Right lobe of liver (tissue), 6 donors: Measurements from ENCODE around the gene ABCF2. TPM values are rescaled to one million over a fixed set of nuclear protein-coding genes. Genes with fewer than 3 reads are reported as not detected.
A peak's percentile ranks its signal among the peaks of the same experiment; 100 is the strongest.

ENCODE experiments used
- ATAC-seq, 4 donors: fragments of 200-7000 bp; cut with Tn5 transposase; one replicate each; pipeline ENCODE4 v1.9.1; 2020; ENCODE audit warnings: mild to moderate bottlenecking in 4 of 4, moderate library complexity in 4 of 4
- DNase-seq, 3 donors: peaks; one replicate each; pipeline ENCODE4 v3.0.0-alpha.2; 2020
- H3K27ac ChIP-seq, 3 donors: fragments of 200-600 bp; one replicate each; pipeline ENCODE4 v1.8.0; 2022
- H3K27me3 ChIP-seq, 2 donors: fragments of 200-600 bp; one replicate each; pipeline ENCODE4 v1.8.0; 2022
- H3K36me3 ChIP-seq, 4 donors: fragments of 200-600 bp; sonication (generic) in 1 of 4; one replicate each; pipeline versions ENCODE4 v1.5.1 to v1.8.0; 2017 to 2022; ENCODE audit warnings: control low read depth in 1 of 4
- H3K4me1 ChIP-seq, 4 donors: fragments of 200-600 bp; sonication (generic) in 1 of 4; one replicate each; pipeline versions ENCODE4 v1.5.1 to v1.8.0; 2017 to 2022; ENCODE audit warnings: control low read depth in 1 of 4
- H3K4me3 ChIP-seq, 3 donors: fragments of 200-600 bp; one replicate each; pipeline ENCODE4 v1.8.0; 2022
- H3K9me3 ChIP-seq, 4 donors: fragments of 200-600 bp; sonication (generic) in 1 of 4; one replicate each; pipeline versions ENCODE4 v1.5.1 to v1.8.0; 2017 to 2022; ENCODE audit warnings: control low read depth in 1 of 4
- POLR2A ChIP-seq: fragments of 450-650 bp; IDR thresholded peaks from one replicate; pipeline ENCODE4 v1.6.1; 2017; ENCODE audit warnings: antibody characterized with exemption, mild to moderate bottlenecking
- WGBS: methylation state at CpG from one replicate; pipeline ENCODE4 v1.1.6; 2018; ENCODE audit warnings: low coverage, low lambda C conversion rate; ENCODE audit not compliant: insufficient coverage; ENCODE audit errors: missing lambda C conversion rate; 5-methylcytosine and 5-hydroxymethylcytosine counted together
- intact Hi-C, 2 donors: fragments of 100-400 bp; cut with DNase I; formaldehyde crosslinking; loops; one replicate each; pipeline versions ENCODE4 v1.11.2 to v1.14.1; 2022
- total RNA-seq, 6 experiments: library from RNA; depleted of rRNA in 2 of 6; stranded (reverse); fragments of >200 nt in 2 of 6; fragmentation: NEBNext Ultra II Directional in 3 of 6; extraction: Animal tissue kit (Norgen Biotek cat#: 25700) in 3 of 6; gene quantifications; one replicate each; pipeline versions ENCODE4 v1.1.0 to v1.2.4, GENCODE V29; 2016 to 2023
- TF ChIP-seq, protein P1 (sequence below), 4 donors: fragments of 200-600 bp in 3 of 4; fragments of 450-650 bp in 1 of 4; IDR thresholded peaks; one replicate each; pipeline versions ENCODE4 v1.5.1 to v1.8.0; 2016 to 2022; ENCODE audit warnings: antibody characterized with exemption in 4 of 4, mild to moderate bottlenecking in 2 of 4
- donor health status: DM: no; HTN: yes; CAD: no.
- donor health status: DM: no; HTN: no; CAD: no.
- donor health status: DM: no; HTN: no; CAD: no.
- donor health status: DM: no; HTN: yes; CAD: no.
- donor health status: DM: no; HTN: yes; CAD: no.

The ABCF2 gene
- total RNA-seq, 6 experiments from 2014 or later: 7.3 to 22.3 (median 11.4) TPM

DNA sequence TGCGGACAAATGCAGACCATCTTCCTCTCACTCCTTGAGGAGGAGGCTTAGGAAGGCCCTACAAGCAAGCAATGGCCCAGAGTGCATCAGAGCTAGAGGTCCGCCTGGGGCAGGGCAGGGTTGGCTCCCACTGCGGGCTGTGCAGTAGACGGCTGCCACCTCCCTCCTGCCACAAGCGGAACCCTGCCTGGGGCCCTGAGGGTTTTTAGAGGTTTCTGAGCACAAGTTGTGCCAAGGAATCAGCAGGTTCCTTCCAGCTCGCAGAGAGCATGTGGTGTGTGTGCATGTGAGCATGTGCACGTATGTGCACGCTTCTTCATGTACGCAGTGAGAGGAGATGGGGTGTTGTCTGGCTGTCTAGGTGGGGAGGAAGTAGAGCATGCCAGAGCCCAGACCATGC is 47.4 kb upstream of the ABCF2 start:
- no peak for ATAC-seq
- Histone ChIP-seq H3K27me3 (no peaks in the 10 kb centered on the region), H3K27ac (no peak overlapping the region), H3K4me3 (no peak overlapping the region), H3K9me3 (no peaks in the 10 kb centered on the region), H3K36me3 (no peaks in the 10 kb centered on the region), H3K4me1 (peaks cover 0 to 12% (median 0%) of the 10 kb centered on the region in 4 donors)
- intact Hi-C loops: no loop called here
- TF ChIP-seq POLR2A: no peak
- TF ChIP-seq, protein P1, sequence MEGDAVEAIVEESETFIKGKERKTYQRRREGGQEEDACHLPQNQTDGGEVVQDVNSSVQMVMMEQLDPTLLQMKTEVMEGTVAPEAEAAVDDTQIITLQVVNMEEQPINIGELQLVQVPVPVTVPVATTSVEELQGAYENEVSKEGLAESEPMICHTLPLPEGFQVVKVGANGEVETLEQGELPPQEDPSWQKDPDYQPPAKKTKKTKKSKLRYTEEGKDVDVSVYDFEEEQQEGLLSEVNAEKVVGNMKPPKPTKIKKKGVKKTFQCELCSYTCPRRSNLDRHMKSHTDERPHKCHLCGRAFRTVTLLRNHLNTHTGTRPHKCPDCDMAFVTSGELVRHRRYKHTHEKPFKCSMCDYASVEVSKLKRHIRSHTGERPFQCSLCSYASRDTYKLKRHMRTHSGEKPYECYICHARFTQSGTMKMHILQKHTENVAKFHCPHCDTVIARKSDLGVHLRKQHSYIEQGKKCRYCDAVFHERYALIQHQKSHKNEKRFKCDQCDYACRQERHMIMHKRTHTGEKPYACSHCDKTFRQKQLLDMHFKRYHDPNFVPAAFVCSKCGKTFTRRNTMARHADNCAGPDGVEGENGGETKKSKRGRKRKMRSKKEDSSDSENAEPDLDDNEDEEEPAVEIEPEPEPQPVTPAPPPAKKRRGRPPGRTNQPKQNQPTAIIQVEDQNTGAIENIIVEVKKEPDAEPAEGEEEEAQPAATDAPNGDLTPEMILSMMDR (IDR thresholded peaks at IDR 0.05): no peak
- 84% methylated on average over 5 of the region's 9 CpGs for WGBS
- DNase-seq: peak in 1 of 3 donors; percentile 41

GRCh38 chr7:151273651-151274390 is 46.8 kb upstream of the ABCF2 start:
- Histone ChIP-seq H3K9me3 (no peaks in the 10 kb centered on the region), H3K27me3 (no peaks in the 10 kb centered on the region), H3K4me1 (peaks cover 0 to 12% (median 0%) of the 10 kb centered on the region in 4 donors), H3K27ac (no peak overlapping the region), H3K36me3 (no peaks in the 10 kb centered on the region), H3K4me3 (no peak overlapping the region)
- no peak for TF ChIP-seq POLR2A
- TF ChIP-seq, protein P1 (IDR thresholded peaks at IDR 0.05): no peak
- ATAC-seq (peak in 1 of 4 donors; percentile 20), DNase-seq (peak in 1 of 3 donors; percentile 67)
- WGBS: 61% methylated on average over 3 of the region's 9 CpGs
- intact Hi-C loops: no loop called here

DNA sequence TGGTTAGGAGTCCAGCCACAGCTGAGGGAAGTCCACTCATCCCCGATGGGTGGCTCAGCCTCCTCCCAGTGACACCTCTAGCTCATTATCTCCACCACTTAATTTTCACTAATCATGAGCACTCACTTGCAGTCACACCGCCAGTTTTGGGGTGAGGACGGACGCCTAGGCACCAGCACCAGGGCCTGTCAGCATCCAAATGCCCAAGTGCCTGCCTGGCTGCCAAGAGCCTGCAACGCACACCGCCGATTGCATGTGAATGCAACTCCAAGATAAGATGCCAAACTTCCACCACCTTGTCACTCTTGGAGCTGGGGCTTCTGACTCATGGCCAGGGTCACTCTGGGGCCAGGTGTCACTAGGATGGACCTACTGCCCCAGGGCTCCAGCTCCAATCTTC is 45.9 kb upstream of the ABCF2 start:
- WGBS: 93% methylated on average over 4 of the region's 7 CpGs
- intact Hi-C loops: no loop called here
- H3K27me3 ChIP-seq: no peaks in the 10 kb centered on the region
- H3K9me3 ChIP-seq: no peaks in the 10 kb centered on the region
- peaks cover 0 to 12% (median 0%) of the 10 kb centered on the region in 4 donors for H3K4me1 ChIP-seq
- ATAC-seq (no peak), DNase-seq (peak in 1 of 3 donors; percentile 36)
- TF ChIP-seq, protein P1 (IDR thresholded peaks at IDR 0.05): no peak
- no peak for TF ChIP-seq POLR2A
- no peaks in the 10 kb centered on the region for H3K36me3 ChIP-seq
- H3K4me3 ChIP-seq: no peak overlapping the region
- no peak overlapping the region for H3K27ac ChIP-seq

- no peaks in the 10 kb centered on the region for H3K27me3 ChIP-seq
- no peak overlapping the region for H3K27ac ChIP-seq
- DNase-seq: peak in 1 of 3 donors; percentile 36
- no peak overlapping the region for H3K4me3 ChIP-seq
- H3K9me3 ChIP-seq: no peaks in the 10 kb centered on the region
- TF ChIP-seq, protein P1 (IDR thresholded peaks at IDR 0.05): no peak
- TF ChIP-seq POLR2A: no peak
- no peaks in the 10 kb centered on the region for H3K36me3 ChIP-seq
- intact Hi-C loops: no loop called here
- 100% methylated on average over 1 of the region's 10 CpGs for WGBS
- peaks cover 0 to 12% (median 0%) of the 10 kb centered on the region in 4 donors for H3K4me1 ChIP-seq
- no peak for ATAC-seq
Observed at GRCh38 chr7:151272405-151272804, 45.4 kb upstream of the ABCF2 start.
